WTC11 (cell line): ENCODE measurements around the gene SLA2. TPM values are rescaled to one million over a fixed set of nuclear protein-coding genes. Genes with fewer than 3 reads are reported as not detected.

Experiments
- ATAC-seq: fragments of 200-7000 bp; cut with Tn5 transposase; 2 replicates; pipeline ENCODE4 v1.10.0; 2021; ENCODE audit warnings: mild to moderate bottlenecking, moderate library complexity
- CTCF ChIA-PET: fragments of 300-600 bp; sonication (Branson Sonifier 250); formaldehyde crosslinking; loops from one replicate; lab custom pipeline; 2021; ENCODE audit warnings: antibody characterized with exemption; lab: Charles Lee
- POLR2A ChIA-PET: fragments of 350-600 bp; sonication (Branson Sonifier 250); formaldehyde crosslinking; loops from one replicate; lab custom pipeline; 2021; ENCODE audit warnings: antibody characterized with exemption; lab: Charles Lee
- DNase-seq: peaks from one replicate; pipeline ENCODE4 v3.0.0; 2021; ENCODE audit warnings: low spot score
- H3K27ac Mint-ChIP-seq: 2 replicates; pipeline ENCODE4 v1.8.0; 2021; ENCODE audit warnings: mixed read lengths
- H3K27me3 Mint-ChIP-seq: 2 replicates; pipeline ENCODE4 v1.8.0; 2021; ENCODE audit warnings: low read depth, mild to moderate bottlenecking, moderate library complexity, mixed read lengths
- H3K36me3 Mint-ChIP-seq: 2 replicates; pipeline ENCODE4 v1.8.0; 2021; ENCODE audit warnings: mixed read lengths
- H3K4me1 Mint-ChIP-seq: 2 replicates; pipeline ENCODE4 v1.8.0; 2022; ENCODE audit warnings: mixed read lengths
- H3K4me3 Mint-ChIP-seq: 2 replicates; pipeline ENCODE4 v1.8.0; 2021; ENCODE audit warnings: mild to moderate bottlenecking, moderate library complexity, mixed read lengths
- H3K9me3 Mint-ChIP-seq: 2 replicates; pipeline ENCODE4 v1.8.0; 2021; ENCODE audit warnings: mixed read lengths
- ARID4B ChIP-seq: sonication (generic); formaldehyde crosslinking; IDR thresholded peaks from 2 replicates; pipeline ENCODE4 v1.8.0; 2023; ENCODE audit warnings: missing genetic modification reagents, mild to moderate bottlenecking, borderline replicate concordance
- E2F4 ChIP-seq: sonication (generic); formaldehyde crosslinking; IDR thresholded peaks from 2 replicates; pipeline ENCODE4 v1.8.1; 2022; ENCODE audit warnings: low read depth, mild to moderate bottlenecking, moderate library complexity, missing genetic modification reagents, borderline replicate concordance
- HMGA2 ChIP-seq: fragments of 250-450 bp; sonication (Bioruptor Pico); IDR thresholded peaks from 2 replicates; pipeline ENCODE4 v1.4.0; 2021; ENCODE audit warnings: mild to moderate bottlenecking, moderate library complexity
- IRF1 ChIP-seq: sonication (generic); formaldehyde crosslinking; IDR thresholded peaks from 2 replicates; pipeline ENCODE4 v1.8.0; 2023; ENCODE audit warnings: missing genetic modification reagents
- NFATC4 ChIP-seq: fragments of 250-450 bp; sonication (Bioruptor Pico); IDR thresholded peaks from 2 replicates; pipeline ENCODE4 v1.9.0; 2021; ENCODE audit warnings: mild to moderate bottlenecking
- PRRX2 ChIP-seq: fragments of 250-450 bp; sonication (Bioruptor Pico); IDR thresholded peaks from 2 replicates; pipeline ENCODE4 v1.8.0; 2021; ENCODE audit warnings: mild to moderate bottlenecking
- TP53 ChIP-seq: sonication (generic); formaldehyde crosslinking; IDR thresholded peaks from 2 replicates; pipeline ENCODE4 v1.8.1; 2023; ENCODE audit warnings: mild to moderate bottlenecking, missing genetic modification reagents
- ZNF512 ChIP-seq: sonication (generic); formaldehyde crosslinking; IDR thresholded peaks from 2 replicates; pipeline ENCODE4 v1.8.1; 2022; ENCODE audit warnings: missing genetic modification reagents, borderline replicate concordance
- ZNF532 ChIP-seq: fragments of 250-450 bp; sonication (Bioruptor Pico); IDR thresholded peaks from 2 replicates; pipeline ENCODE4 v1.9.0; 2021; ENCODE audit warnings: mild to moderate bottlenecking, borderline replicate concordance
- ZSCAN18 ChIP-seq: fragments of 250-450 bp; sonication (Bioruptor Pico); IDR thresholded peaks from 2 replicates; pipeline ENCODE4 v2.1.2; 2022; ENCODE audit warnings: mild to moderate bottlenecking, moderate library complexity
- total RNA-seq: library from RNA; stranded (reverse); gene quantifications from 3 replicates; pipeline ENCODE4 v1.2.3, GENCODE V29; 2021

Gene SLA2
- total RNA-seq, 1 experiment from 2014 or later = 0.17 TPM

GRCh38 chr20:36606158-36607066 is 39.6 kb downstream of the SLA2 start:
- peaks cover 17% of the 10 kb centered on the region for H3K4me1 Mint-ChIP-seq
- TF ChIP-seq ZNF532 (CRISPR knock-in tag) = no peak
- no peak for TF ChIP-seq IRF1 (CRISPR knock-in tag)
- no peak for TF ChIP-seq HMGA2 (CRISPR knock-in tag)
- TF ChIP-seq PRRX2 (CRISPR knock-in tag) = no peak
- no peak for TF ChIP-seq NFATC4 (CRISPR knock-in tag)
- no peak for TF ChIP-seq TP53 (CRISPR knock-in tag)
- TF ChIP-seq E2F4 (CRISPR knock-in tag) = no peak
- no peak for TF ChIP-seq ZSCAN18 (CRISPR knock-in tag)
- TF ChIP-seq ZNF512 = no peak
- no peak for TF ChIP-seq ARID4B (CRISPR knock-in tag)
- CTCF ChIA-PET = interaction anchor here (0.5 to 2.4 kb wide), 35 partner anchors 8 to 541 kb away, joined by 3 to 22 read pairs (median 5); partner anchors contain the start of genes DSN1 and NDRG3
- no peaks in the 10 kb centered on the region for H3K9me3 Mint-ChIP-seq
- POLR2A ChIA-PET = interaction anchor here (0.6 to 4.0 kb wide), 7 partner anchors 14 to 38 kb away, joined by 4 to 16 read pairs (median 5); partner anchors contain the start of gene TGIF2
- no peaks in the 10 kb centered on the region; the same call in 1 of the 2 replicates for H3K27me3 Mint-ChIP-seq
- ATAC-seq = no peak
- H3K27ac Mint-ChIP-seq = peak overlapping the region; percentile 94
- DNase-seq = peak; percentile 29
- peak overlapping the region; percentile 97 for H3K4me3 Mint-ChIP-seq
- H3K36me3 Mint-ChIP-seq = peaks cover 34% of the 10 kb centered on the region
